ENCODE results near the gene TNFRSF1B.

TNFRSF1B gene

GRCh38 chr1:12161324-12161661 is 5.5 kb upstream of the TNFRSF1B start:
- TF ChIP-seq, protein P1, sequence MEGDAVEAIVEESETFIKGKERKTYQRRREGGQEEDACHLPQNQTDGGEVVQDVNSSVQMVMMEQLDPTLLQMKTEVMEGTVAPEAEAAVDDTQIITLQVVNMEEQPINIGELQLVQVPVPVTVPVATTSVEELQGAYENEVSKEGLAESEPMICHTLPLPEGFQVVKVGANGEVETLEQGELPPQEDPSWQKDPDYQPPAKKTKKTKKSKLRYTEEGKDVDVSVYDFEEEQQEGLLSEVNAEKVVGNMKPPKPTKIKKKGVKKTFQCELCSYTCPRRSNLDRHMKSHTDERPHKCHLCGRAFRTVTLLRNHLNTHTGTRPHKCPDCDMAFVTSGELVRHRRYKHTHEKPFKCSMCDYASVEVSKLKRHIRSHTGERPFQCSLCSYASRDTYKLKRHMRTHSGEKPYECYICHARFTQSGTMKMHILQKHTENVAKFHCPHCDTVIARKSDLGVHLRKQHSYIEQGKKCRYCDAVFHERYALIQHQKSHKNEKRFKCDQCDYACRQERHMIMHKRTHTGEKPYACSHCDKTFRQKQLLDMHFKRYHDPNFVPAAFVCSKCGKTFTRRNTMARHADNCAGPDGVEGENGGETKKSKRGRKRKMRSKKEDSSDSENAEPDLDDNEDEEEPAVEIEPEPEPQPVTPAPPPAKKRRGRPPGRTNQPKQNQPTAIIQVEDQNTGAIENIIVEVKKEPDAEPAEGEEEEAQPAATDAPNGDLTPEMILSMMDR (IDR thresholded peaks at IDR 0.05; ENCODE audit: low read length, missing control alignments), result no peak
- no peak for DNase-seq (ENCODE audit: low read depth)
- H3K4me3 ChIP-seq (replicated peaks; ENCODE audit: low read depth, low read length), result no peak overlapping the region

DNA sequence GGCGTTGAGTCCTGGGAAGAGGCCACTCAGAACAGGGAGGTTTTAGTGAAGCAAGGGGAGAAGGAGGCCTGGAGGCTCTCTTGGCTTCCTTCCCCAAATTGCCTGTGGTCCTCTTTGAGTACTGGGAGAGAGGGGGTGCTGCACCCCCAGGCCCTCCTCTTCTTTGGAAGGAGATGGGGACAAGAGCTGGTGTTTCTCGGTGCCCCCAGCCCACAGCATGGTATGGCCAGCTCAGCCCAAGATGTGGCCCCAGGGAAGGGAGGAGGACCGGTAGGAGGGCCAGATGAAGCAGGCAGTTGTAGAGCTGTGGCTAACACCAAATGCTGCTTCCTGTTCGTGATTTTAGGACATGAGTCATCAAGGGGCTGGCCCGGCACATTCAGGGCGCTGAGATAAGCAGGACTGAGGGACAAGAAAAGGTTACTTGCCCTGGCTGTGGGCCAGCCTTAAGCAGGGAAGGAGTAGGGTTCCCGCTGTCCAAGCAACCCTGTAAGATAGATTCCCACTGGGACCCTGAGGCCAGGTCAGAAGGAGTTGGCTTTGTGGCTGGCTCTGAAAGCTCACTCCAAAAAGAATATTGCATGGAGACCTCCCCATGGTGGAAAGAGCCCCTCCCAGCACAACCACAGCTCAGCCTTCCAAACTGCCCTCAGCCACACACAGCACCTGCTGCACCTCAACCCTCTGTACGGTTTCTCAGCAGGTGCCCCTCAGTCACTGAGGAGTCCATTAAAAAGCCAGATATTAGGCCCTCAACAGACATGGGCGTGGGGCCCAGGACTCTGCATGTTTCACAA is 4.9 kb upstream of the TNFRSF1B start:
- no peak overlapping the region for H3K4me3 ChIP-seq (replicated peaks; ENCODE audit: low read depth, low read length)
- DNase-seq (ENCODE audit: low read depth), result peak; percentile 94
- TF ChIP-seq, protein P1 (IDR thresholded peaks at IDR 0.05; ENCODE audit: low read length, missing control alignments), result no peak

DNA sequence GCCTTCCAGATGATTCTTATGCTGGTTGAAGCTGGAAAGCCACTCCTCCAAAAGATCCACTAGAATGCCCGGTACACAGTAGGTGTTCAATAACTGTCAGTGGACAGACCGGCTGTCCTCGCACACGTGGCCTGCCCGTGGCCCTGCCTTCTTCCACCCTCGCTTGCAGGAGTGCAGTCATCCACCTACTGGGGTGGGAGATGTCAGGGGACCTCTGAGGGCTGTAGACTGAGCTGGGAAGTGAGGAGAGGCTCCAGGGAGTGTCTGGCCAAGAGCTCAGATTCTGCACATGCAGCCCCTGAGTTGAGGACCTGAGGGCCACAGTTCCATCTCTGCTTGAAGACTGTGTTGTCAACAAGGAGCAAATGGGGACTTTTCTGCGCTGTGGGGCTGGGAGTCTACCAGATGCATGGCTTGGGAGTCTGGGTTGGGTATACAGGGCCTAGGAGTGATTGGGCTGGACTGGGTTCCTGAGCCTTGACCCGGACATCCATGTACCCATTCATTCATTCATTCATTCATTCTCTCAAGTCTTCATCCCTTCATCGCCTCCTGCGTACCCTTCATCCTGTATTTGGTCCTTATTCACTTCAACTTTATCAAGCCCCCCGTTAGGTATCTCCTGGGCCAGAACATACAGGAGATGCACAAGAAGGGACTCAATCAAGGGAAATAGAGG is 4.2 kb upstream of the TNFRSF1B start:
- no peak for DNase-seq (ENCODE audit: low read depth)
- TF ChIP-seq, protein P1 (IDR thresholded peaks at IDR 0.05; ENCODE audit: low read length, missing control alignments), result no peak
- H3K4me3 ChIP-seq (replicated peaks; ENCODE audit: low read depth, low read length), result no peak overlapping the region

DNA sequence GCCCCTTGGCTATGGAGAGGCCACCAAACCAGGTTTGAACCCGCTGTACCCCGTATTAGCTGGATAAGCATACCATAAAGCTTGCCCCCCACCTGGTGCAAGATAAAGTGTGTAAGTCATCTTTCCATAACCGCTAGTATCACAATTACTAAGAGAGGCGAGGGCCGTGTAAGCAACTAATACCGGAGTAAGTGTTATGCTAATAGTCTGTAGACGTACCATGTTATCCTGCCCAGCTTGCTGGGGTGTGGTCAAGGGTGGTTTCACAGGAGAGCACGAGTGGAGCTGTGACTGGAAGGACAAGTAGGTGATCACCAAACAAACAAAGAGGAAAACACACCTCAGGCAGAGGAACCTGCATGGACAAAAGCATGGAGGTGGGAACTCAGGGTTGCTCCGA is 3.6 kb upstream of the TNFRSF1B start:
- DNase-seq (ENCODE audit: low read depth), result no peak
- no peak overlapping the region for H3K4me3 ChIP-seq (replicated peaks; ENCODE audit: low read depth, low read length)
- TF ChIP-seq, protein P1 (IDR thresholded peaks at IDR 0.05; ENCODE audit: low read length, missing control alignments), result no peak

- no peak overlapping the region for H3K4me3 ChIP-seq (replicated peaks; ENCODE audit: low read depth, low read length)
- TF ChIP-seq, protein P1 (IDR thresholded peaks at IDR 0.05; ENCODE audit: low read length, missing control alignments), result no peak
- DNase-seq (ENCODE audit: low read depth), result no peak
These were observed 2.6 kb upstream of the TNFRSF1B start for GRCh38 chr1:12164210-12164609.

- TF ChIP-seq, protein P1 (IDR thresholded peaks at IDR 0.05; ENCODE audit: low read length, missing control alignments), result no peak
- H3K4me3 ChIP-seq (replicated peaks; ENCODE audit: low read depth, low read length), result no peak overlapping the region
- no peak for DNase-seq (ENCODE audit: low read depth)
These were observed 1.4 kb upstream of the TNFRSF1B start for GRCh38 chr1:12165342-12165741.
